Measurements from ENCODE around the gene POLN.
A peak's percentile ranks its signal among the peaks of the same experiment; 100 is the strongest.

Gene POLN

GRCh38 chr4:2241410-2242353 lies at the start of gene POLN, which contains the start of gene HAUS3:
TSS of gene POLN (minus strand) at chr4:2242121. CDS start at chr4:2229231, 12,890 bp downstream.
TSS of gene HAUS3 (minus strand) at chr4:2242121. CDS start at chr4:2240946, 1,175 bp downstream.
- ChIA-PET POLR2A (interaction anchor here (0.5 to 2.5 kb wide), 5 partner anchors 9 to 174 kb away, joined by 3 to 12 read pairs (median 3); partner anchors contain the start of gene MXD4), CTCF (interaction anchor here (2.3 to 2.5 kb wide), 2 partner anchors 17 to 21 kb away, joined by 8 to 10 read pairs; no protein-coding TSS in a partner anchor)
- peak; percentile 59 for DNase-seq (ENCODE audit: low read depth, low spot score)
- H3K4me3 ChIP-seq (ENCODE audit: low read depth, low read length) = peak within 1 kb of the TSS; percentile 95
- TF ChIP-seq CTCF (IDR thresholded peaks at IDR 0.05; ENCODE audit: insufficient read depth, low read length, missing control alignments) = no peak

- POLR2A ChIA-PET = no interaction called here
- no peak for TF ChIP-seq CTCF (IDR thresholded peaks at IDR 0.05; ENCODE audit: insufficient read depth, low read length, missing control alignments)
- no peak for DNase-seq (ENCODE audit: low read depth, low spot score)
- CTCF ChIA-PET = no interaction called here
- H3K4me3 ChIP-seq (ENCODE audit: low read depth, low read length) = no peak overlapping the region
These were observed 49.2 kb upstream of the POLN start for GRCh38 chr4:2290974-2291704.

- POLR2A ChIA-PET = no interaction called here
- no peak for DNase-seq (ENCODE audit: low read depth, low spot score)
- no peak overlapping the region for H3K4me3 ChIP-seq (ENCODE audit: low read depth, low read length)
- no peak for TF ChIP-seq CTCF (IDR thresholded peaks at IDR 0.05; ENCODE audit: insufficient read depth, low read length, missing control alignments)
- CTCF ChIA-PET = no interaction called here
These were observed 48.6 kb upstream of the POLN start for GRCh38 chr4:2290488-2290887.

- ChIA-PET CTCF (no interaction called here), POLR2A (no interaction called here)
- no peak for DNase-seq (ENCODE audit: low read depth, low spot score)
- no peak overlapping the region for H3K4me3 ChIP-seq (ENCODE audit: low read depth, low read length)
- no peak for TF ChIP-seq CTCF (IDR thresholded peaks at IDR 0.05; ENCODE audit: insufficient read depth, low read length, missing control alignments)
These were observed 48.0 kb upstream of the POLN start for GRCh38 chr4:2289955-2290333.

GRCh38 chr4:2289311-2289954 lies 47.5 kb upstream of the POLN start:
- DNase-seq (ENCODE audit: low read depth, low spot score) = no peak
- no peak for TF ChIP-seq CTCF (IDR thresholded peaks at IDR 0.05; ENCODE audit: insufficient read depth, low read length, missing control alignments)
- no peak overlapping the region for H3K4me3 ChIP-seq (ENCODE audit: low read depth, low read length)
- ChIA-PET POLR2A (interaction anchor here (1.2 kb wide), 1 partner anchor 27 kb away, joined by 3 read pairs; the partner anchor contains the start of gene MXD4), CTCF (no interaction called here)

Measured in AG04449 (cell line).